ENCODE measurements around the gene R3HDM2.

Gene R3HDM2

DNA sequence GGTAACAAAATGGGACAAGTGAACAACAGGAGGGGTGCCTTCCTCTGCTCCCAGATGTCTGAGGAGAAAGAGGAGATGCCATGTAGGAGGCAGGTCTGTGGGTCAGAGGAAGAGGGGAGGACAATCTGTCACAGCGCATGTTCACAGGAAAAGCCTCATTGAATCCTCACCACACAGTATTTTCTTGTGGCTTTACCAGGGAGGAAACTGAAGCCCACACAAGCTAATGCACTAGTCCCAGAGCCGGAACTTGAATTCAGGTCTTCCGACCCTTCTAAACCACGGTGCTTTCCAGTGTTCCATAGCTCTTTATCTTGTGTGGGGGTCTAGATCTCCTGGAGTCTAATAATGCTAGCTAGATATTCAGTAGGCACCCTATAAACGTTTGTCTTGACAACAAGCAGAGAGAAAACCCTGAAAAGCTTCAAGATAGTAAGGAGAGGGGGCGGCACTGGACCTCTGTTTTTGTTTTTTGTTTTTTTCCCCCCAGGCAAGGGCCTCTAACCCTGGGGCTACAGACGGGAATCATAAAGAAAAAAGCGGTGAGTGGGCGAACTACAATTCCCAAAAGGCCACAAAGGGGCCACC, 201.7 kb downstream of the R3HDM2 start:
- peak; percentile 43 for DNase-seq (ENCODE audit: low read depth)

DNA sequence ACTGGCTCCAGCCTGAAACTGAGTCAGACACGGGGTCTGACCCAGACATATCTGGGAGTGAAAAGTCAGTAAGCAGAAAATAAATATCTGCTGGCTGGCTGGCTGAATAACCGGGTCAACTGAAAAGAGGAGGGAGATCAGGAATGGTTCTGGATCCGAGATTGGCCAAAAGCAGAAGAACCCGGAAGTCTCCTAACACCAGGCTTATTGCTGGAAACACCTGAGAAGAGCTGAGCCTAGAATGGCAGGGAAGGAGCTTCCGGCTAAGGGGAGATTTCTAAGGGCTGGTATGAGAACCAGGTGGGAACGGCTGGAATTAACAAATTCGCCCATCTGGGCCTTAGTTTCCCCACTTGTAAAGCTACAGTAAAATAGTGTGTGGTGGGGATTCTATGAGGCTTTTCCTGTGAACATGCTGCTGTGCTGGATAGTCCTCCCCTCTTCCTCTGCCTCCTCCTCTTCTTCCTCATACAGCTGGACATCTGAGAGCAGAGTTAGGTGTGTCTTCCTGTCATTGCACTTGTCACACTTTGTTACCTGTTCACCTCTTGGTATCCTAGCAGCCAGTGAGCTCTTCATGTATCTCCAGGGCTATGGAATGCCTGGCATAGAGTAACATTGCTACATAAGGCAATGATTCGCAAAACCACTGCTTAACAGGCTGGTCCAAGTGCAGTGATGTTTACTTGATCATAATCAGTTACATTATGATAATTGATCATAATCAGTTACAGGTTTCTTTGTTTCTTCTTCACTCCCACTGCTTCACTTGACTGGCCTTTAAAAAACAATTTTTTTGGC, 203.3 kb downstream of the R3HDM2 start:
- peak; percentile 31 for DNase-seq (ENCODE audit: low read depth)

DNA sequence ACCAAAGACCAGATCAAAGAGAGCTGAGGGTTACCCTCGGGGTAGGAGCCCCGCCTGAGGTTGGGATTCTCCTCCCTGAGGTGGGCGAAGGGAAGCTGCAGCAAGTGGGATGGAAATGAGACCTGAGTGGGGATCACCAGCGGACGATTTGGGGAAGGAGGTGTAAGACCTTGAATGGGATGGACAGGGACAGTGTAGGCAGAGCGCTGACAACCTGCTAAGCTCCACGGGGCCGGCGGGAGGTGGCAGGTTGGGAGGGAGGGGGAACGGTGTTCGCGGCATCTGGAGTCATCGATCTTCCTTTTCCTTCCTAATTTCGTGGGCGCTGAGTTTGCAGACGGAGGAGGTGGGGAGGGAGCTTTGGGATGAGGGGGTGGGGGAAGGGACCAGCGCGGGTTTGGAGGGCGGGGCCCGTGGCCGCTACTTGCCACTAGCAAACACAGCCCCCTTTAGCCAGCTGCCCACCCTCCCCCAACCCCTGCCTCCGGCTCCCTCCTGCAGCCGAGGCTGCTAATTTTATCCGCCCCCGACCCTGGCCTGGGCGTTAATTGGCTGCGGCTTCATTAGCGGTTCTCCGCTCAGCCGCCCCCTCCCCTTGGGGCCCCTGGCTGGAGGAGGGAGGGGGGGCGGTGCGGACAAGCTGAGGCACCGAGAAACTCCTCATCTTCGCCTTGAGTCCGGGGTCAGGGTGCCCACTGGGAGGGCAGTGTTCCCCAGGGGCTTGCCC, 204.1 kb downstream of the R3HDM2 start:
- no peak for DNase-seq (ENCODE audit: low read depth)

DNA sequence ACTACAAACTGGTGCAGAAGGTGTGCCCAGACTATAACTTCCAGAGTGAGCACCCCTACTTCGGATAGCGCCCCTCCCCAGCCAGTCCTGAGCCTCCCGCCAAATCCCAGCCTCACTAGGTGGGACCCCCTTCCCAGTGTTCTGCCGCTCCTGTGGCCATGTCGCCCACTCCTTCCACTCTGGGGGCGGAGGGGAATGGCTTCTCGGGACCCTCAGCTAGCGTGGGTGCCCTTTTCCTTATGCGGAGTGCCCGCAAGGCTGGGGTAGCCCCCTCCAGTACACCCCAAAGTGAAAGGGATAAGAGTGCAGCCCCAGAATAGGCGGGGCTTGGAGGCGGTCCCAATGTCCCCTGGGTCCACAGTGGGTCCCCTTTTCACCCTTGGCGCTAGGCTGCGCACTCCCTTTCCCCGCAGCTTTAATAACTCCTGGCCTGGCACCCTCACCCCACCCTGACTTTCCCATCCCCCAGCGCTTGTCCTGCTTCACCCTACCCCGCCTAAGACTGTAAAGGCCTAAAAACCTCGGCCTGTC, 205.1 kb downstream of the R3HDM2 start:
- no peak for DNase-seq (ENCODE audit: low read depth)

DNA sequence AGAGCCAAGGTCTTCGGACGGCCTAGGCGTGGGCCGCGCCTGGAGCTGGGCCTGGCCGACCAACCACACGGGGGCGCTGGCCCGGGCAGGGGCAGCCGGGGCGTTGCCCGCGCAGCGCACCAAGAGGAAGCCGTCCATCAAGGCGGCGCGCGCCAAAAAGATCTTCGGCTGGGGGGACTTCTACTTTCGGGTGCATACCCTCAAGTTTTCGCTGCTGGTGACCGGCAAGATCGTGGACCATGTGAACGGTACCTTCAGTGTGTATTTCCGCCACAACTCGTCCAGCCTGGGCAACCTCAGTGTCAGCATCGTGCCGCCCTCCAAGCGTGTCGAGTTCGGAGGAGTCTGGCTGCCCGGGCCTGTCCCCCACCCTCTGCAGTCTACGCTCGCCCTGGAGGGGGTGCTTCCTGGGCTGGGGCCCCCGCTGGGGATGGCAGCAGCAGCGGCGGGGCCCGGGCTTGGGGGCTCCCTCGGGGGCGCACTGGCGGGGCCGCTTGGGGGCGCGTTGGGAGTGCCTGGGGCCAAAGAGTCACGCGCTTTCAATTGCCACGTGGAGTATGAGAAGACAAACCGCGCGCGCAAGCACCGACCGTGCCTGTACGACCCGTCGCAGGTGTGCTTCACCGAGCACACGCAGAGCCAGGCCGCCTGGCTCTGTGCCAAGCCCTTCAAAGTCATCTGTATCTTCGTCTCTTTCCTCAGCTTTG, 205.7 kb downstream of the R3HDM2 start:
- no peak for DNase-seq (ENCODE audit: low read depth)

DNA sequence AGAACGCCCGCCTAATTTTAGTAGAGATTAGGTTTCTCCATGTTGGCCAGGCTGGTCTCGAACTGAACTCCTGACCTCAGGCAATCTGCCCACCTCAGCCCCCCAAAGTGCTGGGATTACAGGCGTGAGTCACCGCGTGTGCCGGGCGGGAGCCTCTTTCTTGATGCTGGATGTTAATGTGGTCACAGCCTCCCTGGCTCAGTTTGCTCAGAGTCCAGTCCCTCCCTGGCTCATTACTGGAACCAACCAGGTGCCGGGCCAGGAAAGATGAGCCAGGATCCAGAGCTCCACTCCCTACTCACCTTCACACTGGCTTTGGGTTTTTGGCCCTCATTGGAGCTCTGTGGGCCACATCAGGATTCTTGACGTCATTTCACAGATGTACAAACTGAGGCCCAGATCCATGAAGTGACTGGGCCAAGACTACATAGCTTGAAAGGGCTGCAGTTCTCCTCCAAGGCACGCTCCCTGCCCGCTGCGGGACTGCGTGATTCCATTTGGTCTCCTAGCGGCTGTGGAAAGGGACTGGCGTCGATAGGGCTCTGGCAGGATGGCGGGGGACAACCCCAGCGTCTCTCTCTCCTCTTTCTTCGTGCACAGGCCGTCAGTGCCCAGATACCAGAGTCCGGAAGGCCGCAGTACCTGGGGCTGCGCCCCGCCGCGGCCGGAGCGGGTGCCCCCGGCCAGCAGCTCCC, 206.4 kb downstream of the R3HDM2 start:
- DNase-seq (ENCODE audit: low read depth) = no peak

DNA sequence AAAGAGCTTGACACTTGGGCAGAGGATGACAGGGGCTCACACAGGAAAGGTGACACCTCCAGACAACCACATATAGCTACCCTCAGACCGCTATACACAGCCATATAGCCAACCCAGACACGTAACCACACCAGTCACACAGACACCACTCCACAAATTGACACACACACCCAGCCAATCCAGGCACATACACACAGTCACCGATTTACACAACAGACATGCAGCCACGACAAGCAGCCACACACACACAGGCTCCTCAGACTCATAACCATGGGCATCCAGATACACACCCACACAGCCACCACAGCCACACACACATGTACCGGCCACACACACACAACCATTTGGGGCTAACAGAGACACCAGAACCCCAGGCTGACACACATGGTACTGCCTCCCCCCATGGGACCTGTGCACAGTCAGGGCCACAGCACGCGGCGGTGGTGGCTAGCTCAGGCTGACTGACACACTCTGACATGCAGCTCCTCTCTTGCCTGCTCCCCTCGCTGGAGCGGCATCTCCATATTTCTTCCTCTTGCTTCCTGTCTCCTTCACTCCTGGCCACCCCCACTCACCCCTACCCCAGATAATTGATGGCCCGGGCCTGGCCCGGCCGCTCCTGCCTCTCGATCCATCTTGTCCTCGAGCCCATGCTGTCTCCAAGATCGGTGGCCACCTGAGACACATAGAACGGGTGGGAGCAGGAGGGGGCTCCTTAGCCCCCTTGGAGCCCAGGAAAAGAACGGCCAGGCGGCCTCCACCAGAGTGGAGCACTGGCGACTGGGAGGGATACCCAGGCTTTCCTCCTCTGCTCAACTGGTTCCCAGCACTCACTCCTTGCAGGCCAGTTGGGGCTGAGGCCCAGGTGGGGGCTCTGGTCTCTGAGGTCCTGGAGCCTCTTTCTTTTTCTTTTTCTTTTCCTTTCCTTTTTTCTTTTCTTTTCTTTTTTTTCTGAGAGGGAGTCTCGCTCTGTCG, 207.4 kb downstream of the R3HDM2 start:
- DNase-seq (ENCODE audit: low read depth) = no peak

DNA sequence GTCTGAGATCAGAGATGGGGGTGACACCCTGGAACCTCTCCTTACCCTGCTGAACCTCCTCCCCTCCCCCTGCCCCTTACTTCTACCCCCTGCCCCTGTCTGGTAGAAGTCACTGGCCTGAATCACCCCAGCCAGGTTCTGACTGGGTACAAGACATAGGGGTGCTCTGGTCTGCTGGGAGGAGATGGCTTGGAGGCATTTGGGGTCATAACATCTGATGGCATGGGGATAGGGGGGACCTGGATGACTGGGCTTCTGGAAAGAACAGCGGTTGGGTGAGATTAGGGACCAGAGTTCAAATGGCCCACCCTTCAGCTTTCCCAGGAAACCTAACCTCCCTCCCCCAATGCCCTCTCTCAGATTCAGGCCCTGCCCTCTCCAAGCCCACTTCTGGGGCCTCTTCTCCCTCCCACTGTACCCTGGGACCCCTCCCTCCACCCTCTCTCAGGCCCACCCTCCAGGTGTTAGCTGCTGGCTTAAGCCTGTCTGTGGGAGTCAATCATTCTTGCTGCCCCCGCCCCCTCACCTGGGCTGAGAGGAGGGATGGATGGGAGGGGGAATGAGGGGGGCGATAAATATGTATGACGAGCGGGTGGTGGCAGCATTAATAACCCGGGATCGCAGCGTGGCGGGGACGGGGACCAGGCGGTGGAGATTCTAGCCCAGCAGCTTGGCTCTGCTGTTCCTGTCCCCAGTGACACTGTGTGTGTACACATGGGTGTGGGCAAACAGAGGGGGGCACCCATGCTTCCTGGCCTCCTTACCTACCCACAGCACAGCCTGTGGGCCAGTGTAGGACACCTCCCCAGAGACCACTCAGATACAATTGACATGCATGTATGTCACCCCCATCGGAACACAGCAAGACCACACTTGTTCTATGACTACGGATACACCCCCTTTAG, 208.3 kb downstream of the R3HDM2 start:
- no peak for DNase-seq (ENCODE audit: low read depth)

DNA sequence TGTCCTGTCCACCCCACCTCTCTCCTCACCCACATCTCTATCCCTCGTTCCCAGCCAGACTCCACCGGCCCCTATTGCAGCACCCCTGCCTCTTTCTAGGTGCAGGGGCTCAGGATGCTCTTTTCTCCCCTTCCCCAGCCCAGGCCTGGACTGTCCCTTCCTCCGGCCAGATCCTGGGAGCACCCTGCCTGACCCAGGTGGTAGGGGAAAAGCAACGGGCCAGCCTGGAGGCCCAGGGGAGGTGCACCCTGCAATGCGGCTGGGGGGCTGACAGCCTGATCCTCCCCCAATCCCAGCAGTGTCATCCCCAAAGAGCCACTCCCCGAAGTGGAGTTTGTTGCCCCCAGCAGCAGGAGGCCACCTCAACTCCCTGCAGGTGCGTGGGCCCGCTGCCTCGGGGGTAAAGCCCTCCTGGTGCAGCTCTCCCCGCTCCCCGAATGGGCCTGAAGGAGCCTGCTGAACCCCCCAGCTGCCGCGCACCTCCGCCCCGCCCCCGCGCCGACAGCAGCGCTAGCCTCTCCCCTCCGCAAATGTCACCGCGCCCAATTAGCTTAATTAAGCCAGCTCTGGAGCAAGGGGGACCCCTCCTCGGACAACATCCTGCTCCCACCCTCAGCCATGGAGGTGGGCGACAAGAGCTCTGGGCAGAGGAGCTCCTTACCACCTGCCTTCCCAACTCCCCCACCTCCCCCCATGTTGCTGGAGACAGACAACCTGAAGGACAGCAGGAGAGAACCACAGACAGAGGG, 209.5 kb downstream of the R3HDM2 start:
- DNase-seq (ENCODE audit: low read depth) = no peak

DNA sequence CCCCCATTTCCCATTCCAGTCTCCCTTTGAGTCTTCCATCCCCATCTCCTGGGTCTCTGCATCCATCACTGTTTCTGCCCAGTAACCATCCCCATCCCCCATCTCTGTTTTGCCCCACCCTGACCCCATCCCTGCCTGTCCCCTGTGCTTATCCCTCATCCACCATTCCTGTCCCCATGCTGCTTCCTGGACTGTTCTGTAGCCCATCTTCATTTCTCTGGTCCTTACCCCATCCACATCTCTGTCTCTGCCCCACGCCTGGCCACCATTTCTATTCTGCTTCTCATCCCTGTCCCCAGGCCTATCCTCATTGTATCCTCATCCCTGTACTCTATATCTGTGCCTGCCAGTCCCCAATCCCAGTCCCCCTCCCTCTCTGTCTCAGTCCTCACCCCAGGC, 210.1 kb downstream of the R3HDM2 start:
- DNase-seq (ENCODE audit: low read depth) = no peak

DNA sequence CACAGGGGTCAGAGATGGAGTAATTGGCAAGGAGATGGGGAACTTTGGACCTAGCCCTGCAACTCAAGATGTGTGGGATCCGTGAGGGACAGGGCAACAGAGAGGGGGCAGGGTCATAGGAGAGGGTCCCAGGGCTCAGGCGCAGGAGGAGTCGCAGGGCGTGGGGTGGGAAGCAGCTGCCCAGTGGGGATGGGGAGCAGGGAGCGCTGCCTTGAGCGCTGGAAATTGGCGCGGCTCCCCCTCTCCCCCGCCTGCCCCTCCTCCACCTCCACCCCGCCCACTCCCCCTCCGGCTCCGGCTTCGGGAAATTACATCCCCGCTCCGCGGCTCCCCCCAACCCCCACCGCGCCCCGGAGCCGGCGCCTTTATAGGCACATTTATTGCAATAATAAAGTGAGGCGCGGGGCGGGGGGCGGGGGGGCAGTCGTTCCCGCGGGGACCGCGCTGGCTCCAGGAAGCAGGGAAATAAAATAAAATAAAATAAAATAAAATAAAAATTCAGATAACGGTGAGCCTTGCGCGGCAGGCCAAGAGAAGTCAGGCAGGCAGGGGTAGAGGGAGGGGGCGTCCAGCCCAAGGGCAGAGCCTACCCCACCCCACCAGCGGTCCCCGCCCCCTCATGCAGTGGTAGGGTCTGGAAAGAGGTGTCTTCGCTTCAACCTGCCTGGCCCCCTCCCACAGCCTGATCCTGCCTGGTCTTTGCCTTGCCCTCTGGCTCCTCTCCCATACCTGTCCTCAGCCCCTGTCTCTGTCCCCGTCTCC, 210.7 kb downstream of the R3HDM2 start:
- DNase-seq (ENCODE audit: low read depth) = no peak

DNA sequence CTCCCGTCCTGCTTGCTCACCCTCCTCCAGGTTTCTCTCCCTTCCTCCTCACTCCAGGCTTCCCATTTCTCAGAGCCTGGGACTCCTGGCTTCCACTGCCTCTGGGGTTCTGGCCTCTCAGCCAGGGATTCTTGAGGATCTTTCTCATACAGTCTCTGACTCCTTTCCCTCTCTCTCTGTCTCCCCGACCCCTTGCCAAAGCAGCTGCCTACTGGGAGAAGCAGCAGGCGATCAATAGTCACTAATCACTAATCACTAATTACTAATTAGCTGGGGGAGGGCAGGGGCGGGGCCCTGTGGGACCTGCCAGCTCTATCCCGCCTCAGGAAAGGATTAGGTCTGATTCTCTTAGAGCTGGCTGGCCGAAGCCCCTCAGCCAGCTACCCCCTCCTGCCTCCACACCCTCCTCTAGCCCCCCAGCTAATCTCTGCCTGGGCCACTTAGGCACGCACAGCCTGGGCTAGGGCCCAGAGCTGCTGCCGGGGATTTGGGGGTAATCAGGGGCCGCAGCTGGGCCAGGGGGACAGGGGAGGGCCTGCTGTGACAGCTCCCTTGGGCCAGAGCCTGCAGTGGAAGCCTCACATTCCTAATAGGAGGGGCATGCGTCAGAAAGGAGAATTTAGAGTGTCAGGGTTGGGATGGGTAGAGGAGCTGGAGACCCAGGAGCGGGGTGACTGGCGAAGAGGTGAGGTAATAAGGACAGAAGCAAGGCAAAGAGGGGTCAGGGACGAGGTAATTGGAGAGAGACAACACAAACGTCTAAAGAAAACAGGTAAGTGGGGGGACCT, 211.4 kb downstream of the R3HDM2 start:
- no peak for DNase-seq (ENCODE audit: low read depth)

DNA sequence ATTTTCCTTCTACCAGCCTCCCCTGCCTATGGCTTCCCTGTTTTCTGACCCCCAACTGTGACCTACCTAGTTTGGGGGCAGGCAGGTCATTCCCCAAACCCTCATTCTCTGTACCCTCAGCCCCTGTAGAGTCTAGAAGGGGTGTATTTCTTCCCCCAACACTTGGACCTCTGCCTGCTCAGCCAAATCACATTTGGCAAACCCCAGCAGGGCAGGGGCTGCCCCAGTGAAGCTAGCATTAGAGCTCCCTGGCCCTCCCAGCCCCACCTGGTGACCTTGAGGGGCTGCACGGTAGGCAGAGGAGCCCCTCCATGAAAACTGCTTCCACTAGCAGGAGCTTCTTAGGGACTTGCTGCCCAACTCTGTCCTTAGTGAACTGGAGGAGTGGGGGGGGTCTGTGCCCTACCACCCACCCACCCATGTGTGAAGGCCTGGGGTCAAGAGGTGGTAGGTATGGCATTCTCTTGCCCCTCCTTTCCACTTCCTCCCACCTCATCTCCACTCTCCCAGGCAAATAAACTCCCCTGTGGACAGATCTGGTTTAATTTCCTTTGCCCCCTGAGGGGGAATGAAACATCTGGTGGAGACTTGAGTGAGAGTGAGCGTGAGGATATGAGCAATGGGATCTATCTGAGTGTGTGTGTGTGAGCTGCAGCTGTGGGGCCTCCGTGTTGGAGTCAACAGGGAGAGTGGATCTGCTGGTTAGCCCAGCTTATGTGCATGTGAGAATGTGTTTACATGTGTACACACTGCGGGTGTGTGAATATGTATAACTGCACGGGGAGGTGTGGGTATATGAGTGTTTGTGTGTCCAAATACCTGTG, 212.6 kb downstream of the R3HDM2 start:
- DNase-seq (ENCODE audit: low read depth) = peak; percentile 60

DNA sequence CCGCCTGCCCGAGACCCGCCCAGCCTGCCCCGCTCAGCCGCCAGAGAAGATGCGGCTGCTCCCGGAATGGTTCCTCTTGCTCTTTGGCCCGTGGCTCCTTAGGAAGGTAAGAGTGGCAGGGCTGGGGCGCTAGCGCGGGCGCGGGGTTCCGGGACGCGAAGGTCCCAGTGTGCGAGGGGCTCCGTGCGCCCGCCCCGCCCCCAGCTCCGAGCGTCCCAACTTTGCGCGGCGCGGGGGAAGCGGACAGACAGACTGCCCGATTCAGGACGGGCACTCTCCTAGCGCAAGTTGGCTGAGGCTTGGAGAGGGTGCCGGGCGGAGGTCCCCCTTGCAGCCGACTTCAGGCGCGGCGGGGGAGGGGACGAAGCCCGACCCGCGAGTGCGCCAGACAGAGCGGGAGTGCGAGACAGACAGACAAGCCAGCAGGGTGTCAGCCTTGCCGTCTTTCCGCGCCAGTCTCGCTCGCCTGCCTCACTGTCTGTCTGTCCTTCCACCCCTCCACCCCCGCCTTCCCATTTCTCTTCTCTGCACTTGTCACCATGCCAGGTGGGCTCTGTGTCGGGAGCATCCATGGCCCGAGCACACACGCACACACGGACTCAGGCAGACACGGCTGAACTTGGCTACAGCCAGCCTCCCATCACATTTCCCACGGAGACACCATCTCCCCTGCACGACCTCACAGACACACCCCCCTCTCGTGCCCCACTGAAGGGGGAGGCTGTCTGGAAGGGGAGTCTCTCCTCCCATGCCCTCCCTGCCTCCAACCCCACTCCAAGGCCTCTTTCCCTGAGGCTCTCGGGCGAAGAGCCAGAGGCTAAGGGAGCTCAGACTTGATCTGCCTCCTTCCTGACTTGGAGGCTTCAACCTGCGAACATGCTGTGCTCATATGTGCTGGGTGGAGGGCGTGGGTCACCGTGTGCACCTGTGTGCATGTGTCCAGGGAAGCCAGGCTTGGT, 213.6 kb downstream of the R3HDM2 start:
- peak; percentile 42 for DNase-seq (ENCODE audit: low read depth)
